Measurements from ENCODE around the gene ZBTB7C. TPM values are rescaled to one million over a fixed set of nuclear protein-coding genes. Genes with fewer than 3 reads are reported as not detected.

The ZBTB7C gene
- total RNA-seq, 1 experiment from 2014 or later: 0.33 TPM

GRCh38 chr18:48039769-48040215, 369.4 kb downstream of the ZBTB7C start:
- peaks cover 0 to 3% (median 0%) of the 10 kb centered on the region in 3 experiments; a peak in 1 of 7 replicates for H3K36me3 Mint-ChIP-seq (ENCODE audit: insufficient read depth in 1 of 3, low read depth in 3 of 3)
- no CpG with 5 or more reads among the region's 17 CpGs for WGBS (ENCODE audit: extremely low coverage, insufficient read length, low lambda C conversion rate)

More at GRCh38 chr18:48039769-48040215, 369.4 kb downstream of the ZBTB7C start:
- Histone ChIP-seq H2BK12ac (ENCODE audit: insufficient read length, low read depth, low read length) (no peak overlapping the region), H3K23ac (ENCODE audit: insufficient read length, low read depth, low read length) (no peak overlapping the region), H3K79me2 (ENCODE audit: insufficient read depth, low read length) (no peaks in the 10 kb centered on the region), H2AK5ac (ENCODE audit: insufficient read length, low read length) (no peak overlapping the region), H4K91ac (ENCODE audit: insufficient read length, low read depth, low read length) (no peak overlapping the region), H4K5ac (ENCODE audit: insufficient read length, low read depth, low read length) (no peak overlapping the region), H2BK15ac (ENCODE audit: low read depth, low read length) (no peak overlapping the region), H3K4ac (ENCODE audit: low read depth, low read length) (no peak overlapping the region), H2BK20ac (ENCODE audit: low read depth, low read length, poor library complexity, severe bottlenecking) (no peak overlapping the region), H3K4me2 (ENCODE audit: insufficient read depth, insufficient read length, low read length) (no peak overlapping the region), H3K27me3 (ENCODE audit: insufficient read depth, low read length) (no peaks in the 10 kb centered on the region), H2BK120ac (ENCODE audit: low read depth, low read length, poor library complexity, severe bottlenecking) (no peak overlapping the region), H3T11ph (ENCODE audit: low read length) (no peak overlapping the region), H2AFZ (ENCODE audit: low read length) (no peak overlapping the region), H3K27ac (ENCODE audit: insufficient read length, low read depth, low read length) (no peak overlapping the region), H4K20me1 (ENCODE audit: control insufficient read depth, insufficient read depth, insufficient read length) (no peaks in the 10 kb centered on the region), H3K14ac (ENCODE audit: insufficient read depth, low read length) (no peak overlapping the region), H3K56ac (ENCODE audit: insufficient read length, low read depth, low read length) (no peak overlapping the region), H2BK5ac (ENCODE audit: insufficient read length, low read length) (no peak overlapping the region), H3K4me1 (ENCODE audit: insufficient read depth, low read length) (no peaks in the 10 kb centered on the region), H3K18ac (ENCODE audit: insufficient read length, low read depth, low read length) (no peak overlapping the region), H3K9ac (ENCODE audit: extremely low read depth, insufficient read length, low read length) (no peak overlapping the region), H3K23me2 (ENCODE audit: insufficient read length, low read depth, low read length, poor library complexity, severe bottlenecking) (no peaks in the 10 kb centered on the region), H3K9me3 (ENCODE audit: control insufficient read depth, low read depth, low read length) (no peaks in the 10 kb centered on the region), H3K79me1 (ENCODE audit: insufficient read depth, low read depth, low read length, poor library complexity, severe bottlenecking) (no peaks in the 10 kb centered on the region), H4K8ac (replicated peaks; ENCODE audit: insufficient read length, low read depth, low read length) (no peak overlapping the region)
- peaks cover 0 to 3% of the 10 kb centered on the region in 2 experiments; a peak in 2 of 4 replicates for H3K4me1 Mint-ChIP-seq
- no peak for DNase-seq
- no peak overlapping the region for H3K27ac Mint-ChIP-seq
- H3K4me3 Mint-ChIP-seq: no peak overlapping the region
- no peak for TF ChIP-seq CTCF (conservative IDR thresholded peaks at IDR 0.05)
- H3K9me3 Mint-ChIP-seq: peaks cover 0 to 9% of the 10 kb centered on the region in 2 experiments; a peak in 3 of 5 replicates
- H3K27me3 Mint-ChIP-seq (ENCODE audit: low read depth): peaks cover 2% of the 10 kb centered on the region; the same call in 1 of the 2 replicates

Data from H9 (cell line).